Activated T-helper 1 cell treated with anti-CD3 and anti-CD28 coated beads, Interleukin-12 subunit alpha, Interleukin-12 subunit beta, Interleukin-2, Interleukin-4 antibody, amounts not matched to agents 30 ng/mL and 10 ng/mL and 1 ng/mL, durations not matched to agents 14 hours and 24 hours and 36 hours (primary cell): Measurements from ENCODE around the gene DOCK9. TPM values are rescaled to one million over a fixed set of nuclear protein-coding genes. Genes with fewer than 3 reads are reported as not detected.
"Not testable (repeated sequence)": the region's sequence is repeated elsewhere in the genome, so short reads cannot be mapped to it uniquely, and the experiment has no call there.

Experiments
- DNase-seq: peaks from one replicate; pipeline ENCODE4 v3.0.0; 2021; ENCODE audit warnings: low spot score
- H3K27ac Mint-ChIP-seq: one replicate; pipeline ENCODE4 v1.8.0; 2021; ENCODE audit warnings: mild to moderate bottlenecking, mixed read lengths
- H3K27me3 Mint-ChIP-seq: one replicate; pipeline ENCODE4 v1.8.0; 2022; ENCODE audit warnings: mild to moderate bottlenecking, moderate library complexity, mixed read lengths; ENCODE audit not compliant: insufficient read depth
- H3K36me3 Mint-ChIP-seq: one replicate; pipeline ENCODE4 v1.8.0; 2021; ENCODE audit warnings: low read depth, mixed read lengths
- H3K4me1 Mint-ChIP-seq: one replicate; pipeline ENCODE4 v1.8.0; 2021; ENCODE audit warnings: low read depth, mixed read lengths
- H3K4me3 Mint-ChIP-seq: one replicate; pipeline ENCODE4 v1.8.0; 2021; ENCODE audit warnings: mild to moderate bottlenecking, moderate library complexity, mixed read lengths
- H3K9me3 Mint-ChIP-seq: one replicate; pipeline ENCODE4 v1.8.0; 2021; ENCODE audit warnings: mixed read lengths
- intact Hi-C: fragments of 100-400 bp; cut with micrococcal nuclease; formaldehyde crosslinking; loops from one replicate; pipeline ENCODE4 v1.15.1; 2024
- total RNA-seq: library from RNA; stranded (reverse); gene quantifications from 2 replicates; pipeline ENCODE4 v1.2.3, GENCODE V29; 2022

The DOCK9 gene
- total RNA-seq, 1 donor from 2014 or later: 36.0 TPM

GRCh38 chr13:98755729-98756128 lies 222.1 kb downstream of the DOCK9 start:
- Mint-ChIP-seq H3K4me1 (no peaks in the 10 kb centered on the region), H3K9me3 (peaks cover 26% of the 10 kb centered on the region), H3K27ac (no peak overlapping the region), H3K4me3 (no peak overlapping the region), H3K36me3 (peaks cover 2% of the 10 kb centered on the region), H3K27me3 (peaks cover 37% of the 10 kb centered on the region)
- intact Hi-C loops: no loop called here
- DNase-seq: no peak

- peaks cover 22% of the 10 kb centered on the region for H3K9me3 Mint-ChIP-seq
- no peak overlapping the region for H3K27ac Mint-ChIP-seq
- intact Hi-C loops: no loop called here
- DNase-seq: no peak
- peaks cover 2% of the 10 kb centered on the region for H3K36me3 Mint-ChIP-seq
- H3K27me3 Mint-ChIP-seq: peaks cover 42% of the 10 kb centered on the region
- no peaks in the 10 kb centered on the region for H3K4me1 Mint-ChIP-seq
- no peak overlapping the region for H3K4me3 Mint-ChIP-seq
Observed at GRCh38 chr13:98755116-98755515, 222.7 kb downstream of the DOCK9 start.

GRCh38 chr13:98754468-98754867 lies 223.4 kb downstream of the DOCK9 start:
- DNase-seq, intact Hi-C loops, H3K27ac Mint-ChIP-seq, H3K4me3 Mint-ChIP-seq, H3K4me1 Mint-ChIP-seq, H3K36me3 Mint-ChIP-seq: not testable (repeated sequence)
- peaks cover 42% of the 10 kb centered on the region for H3K27me3 Mint-ChIP-seq
- peaks cover 18% of the 10 kb centered on the region for H3K9me3 Mint-ChIP-seq

GRCh38 chr13:98752467-98753290 lies 225.2 kb downstream of the DOCK9 start, which contains the start of gene SLC15A1:
SLC15A1 (minus strand) TSS chr13:98752672; CDS start chr13:98752598, 74 bp downstream.
- H3K27me3 Mint-ChIP-seq: peaks cover 44% of the 10 kb centered on the region
- peaks cover 2% of the 10 kb centered on the region for H3K36me3 Mint-ChIP-seq
- no peak within 1 kb of the TSS for H3K27ac Mint-ChIP-seq
- no peaks in the 10 kb centered on the region for H3K4me1 Mint-ChIP-seq
- intact Hi-C loops: no loop called here
- no peak within 1 kb of the TSS for H3K4me3 Mint-ChIP-seq
- peaks cover 17% of the 10 kb centered on the region for H3K9me3 Mint-ChIP-seq
- no peak for DNase-seq

- Mint-ChIP-seq H3K27me3 (peaks cover 46% of the 10 kb centered on the region), H3K36me3 (peaks cover 2% of the 10 kb centered on the region), H3K9me3 (peaks cover 17% of the 10 kb centered on the region), H3K4me3 (no peak overlapping the region), H3K27ac (no peak overlapping the region), H3K4me1 (no peaks in the 10 kb centered on the region)
- no peak for DNase-seq
- intact Hi-C loops: no loop called here
Observed at GRCh38 chr13:98751861-98752466, 225.9 kb downstream of the DOCK9 start.

GRCh38 chr13:98751367-98751782 lies 226.5 kb downstream of the DOCK9 start:
- intact Hi-C loops: no loop called here
- Mint-ChIP-seq H3K36me3 (peaks cover 2% of the 10 kb centered on the region), H3K9me3 (peaks cover 17% of the 10 kb centered on the region), H3K4me3 (no peak overlapping the region), H3K4me1 (no peaks in the 10 kb centered on the region), H3K27me3 (peaks cover 46% of the 10 kb centered on the region), H3K27ac (no peak overlapping the region)
- DNase-seq: no peak

GRCh38 chr13:98749501-98749900 lies 228.4 kb downstream of the DOCK9 start:
- no peak overlapping the region for H3K4me3 Mint-ChIP-seq
- H3K36me3 Mint-ChIP-seq: peaks cover 2% of the 10 kb centered on the region
- intact Hi-C loops: no loop called here
- H3K4me1 Mint-ChIP-seq: no peaks in the 10 kb centered on the region
- H3K27ac Mint-ChIP-seq: no peak overlapping the region
- peaks cover 38% of the 10 kb centered on the region for H3K27me3 Mint-ChIP-seq
- peaks cover 11% of the 10 kb centered on the region for H3K9me3 Mint-ChIP-seq
- DNase-seq: no peak

- Mint-ChIP-seq H3K4me3 (no peak overlapping the region), H3K9me3 (no peaks in the 10 kb centered on the region), H3K36me3 (no peaks in the 10 kb centered on the region)
Observed at GRCh38 chr13:98746968-98747367, 230.9 kb downstream of the DOCK9 start.

More at GRCh38 chr13:98746968-98747367, 230.9 kb downstream of the DOCK9 start:
- H3K27ac Mint-ChIP-seq: no peak overlapping the region
- H3K27me3 Mint-ChIP-seq: peaks cover 21% of the 10 kb centered on the region
- no peaks in the 10 kb centered on the region for H3K4me1 Mint-ChIP-seq
- DNase-seq: no peak
- intact Hi-C loops: no loop called here

Other genes with a start within 250 kb of the DOCK9 start
- not detected in 2 replicates for gene SLC15A1, start 225.4 kb downstream of the DOCK9 start, total RNA-seq
- gene UBAC2, start 222.8 kb upstream of the DOCK9 start, total RNA-seq: 52.1 and 56.3 TPM in 2 replicates